Endodermal cell (in vitro differentiated cells): ENCODE measurements around the gene DTD1. TPM values are rescaled to one million over a fixed set of nuclear protein-coding genes. Genes with fewer than 3 reads are reported as not detected.

ENCODE experiments used
- DNase-seq: peaks from one replicate; pipeline ENCODE4 v3.0.0-alpha.2; 2017
- H3K27ac ChIP-seq: 2 replicates; pipeline ENCODE4 v1.5.1; 2013; ENCODE audit warnings: mild to moderate bottlenecking, low read depth, low read length, moderate library complexity
- H3K27me3 ChIP-seq: 2 replicates; pipeline ENCODE4 v1.6.1; 2013; ENCODE audit warnings: mild to moderate bottlenecking, low read length, moderate library complexity; ENCODE audit not compliant: insufficient read depth, control insufficient read depth, poor library complexity, severe bottlenecking
- H3K36me3 ChIP-seq: 2 replicates; pipeline ENCODE4 v1.7.0; 2013; ENCODE audit warnings: mild to moderate bottlenecking, low read length, moderate library complexity; ENCODE audit not compliant: control insufficient read depth, insufficient read depth
- H3K4me1 ChIP-seq: one replicate; pipeline ENCODE4 v1.7.0; 2013; ENCODE audit warnings: low read length; ENCODE audit not compliant: control insufficient read depth, insufficient read depth
- H3K4me3 ChIP-seq: 2 replicates; pipeline ENCODE4 v1.5.1; 2013; ENCODE audit warnings: mild to moderate bottlenecking, low read length, moderate library complexity
- H3K9ac ChIP-seq: 2 replicates; pipeline ENCODE4 v1.6.1; 2013; ENCODE audit warnings: mild to moderate bottlenecking, low read length, moderate library complexity; ENCODE audit not compliant: poor library complexity, severe bottlenecking; ENCODE audit errors: extremely low read depth
- H3K9me3 ChIP-seq: 2 replicates; pipeline ENCODE4 v1.6.1; 2013; ENCODE audit warnings: mild to moderate bottlenecking, low read length, moderate library complexity; ENCODE audit not compliant: control insufficient read depth
- H3K27ac Mint-ChIP-seq: 2 replicates; pipeline ENCODE4 v1.8.0; 2020; ENCODE audit warnings: mixed read lengths
- H3K27me3 Mint-ChIP-seq: 2 replicates; pipeline ENCODE4 v1.8.0; 2021; ENCODE audit warnings: mild to moderate bottlenecking, mixed read lengths; ENCODE audit not compliant: insufficient read depth
- H3K36me3 Mint-ChIP-seq: 2 replicates; pipeline ENCODE4 v1.8.0; 2020; ENCODE audit warnings: low read depth, mixed read lengths
- H3K4me1 Mint-ChIP-seq: 2 replicates; pipeline ENCODE4 v1.8.0; 2020; ENCODE audit warnings: mixed read lengths
- H3K4me3 Mint-ChIP-seq: 2 replicates; pipeline ENCODE4 v1.8.0; 2020; ENCODE audit warnings: mild to moderate bottlenecking, moderate library complexity, mixed read lengths
- H3K9me3 Mint-ChIP-seq: 2 replicates; pipeline ENCODE4 v1.8.0; 2020; ENCODE audit warnings: mild to moderate bottlenecking, mixed read lengths
- WGBS, 2 experiments: methylation state at CpG; one replicate each; pipeline versions ENCODE4 v1.1.5 to v1.1.7; 2013; ENCODE audit warnings: missing lambda C conversion rate in 2 of 2, mixed read lengths in 1 of 2; ENCODE audit not compliant: insufficient coverage in 1 of 2, insufficient read length in 1 of 2; 5-methylcytosine and 5-hydroxymethylcytosine counted together
- total RNA-seq, 2 donors: library from RNA; stranded (reverse); fragmentation: NEBNext Ultra II Directional in 1 of 2; extraction: Animal tissue kit (Norgen Biotek cat#: 25700) in 1 of 2; gene quantifications; 2 replicates in 1 of 2; 3 replicates in 1 of 2; pipeline ENCODE4 v1.2.1, GENCODE V29; 2021
- TF ChIP-seq, protein P1 (sequence below): fragments of 200-600 bp; sonication (generic); conservative IDR thresholded peaks from 2 replicates; pipeline ENCODE4 v1.5.0; 2021; ENCODE audit warnings: antibody characterized with exemption, mild to moderate bottlenecking

DTD1 gene
- total RNA-seq, 2 donors from 2014 or later = 34.2 to 44.0 TPM

DNA sequence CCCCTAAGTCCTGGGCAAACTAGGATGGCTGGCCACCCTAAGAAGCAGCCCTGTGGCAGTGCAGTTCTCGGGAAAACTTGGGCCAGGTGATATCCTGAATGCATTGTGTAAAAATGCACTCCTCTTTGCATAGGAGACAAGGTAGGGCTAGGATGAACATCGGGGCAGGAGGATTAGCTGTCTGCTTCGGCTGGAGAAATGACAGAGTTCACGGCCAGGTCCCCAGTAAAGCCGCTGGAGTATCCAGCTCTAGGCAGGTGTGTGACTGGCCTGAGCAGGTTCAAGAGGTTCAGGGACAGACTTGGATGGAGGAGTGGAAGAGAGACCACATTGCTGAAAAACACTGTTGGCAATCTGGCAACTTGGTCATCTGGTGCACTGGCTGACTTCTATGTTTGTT lies 26.4 kb downstream of the DTD1 start:
- Mint-ChIP-seq H3K27ac (peak overlapping the region; percentile 19), H3K4me1 (no peaks in the 10 kb centered on the region), H3K4me3 (no peak overlapping the region), H3K27me3 (no peaks in the 10 kb centered on the region), H3K36me3 (peaks cover 13% of the 10 kb centered on the region), H3K9me3 (no peaks in the 10 kb centered on the region)
- H3K4me3 ChIP-seq = no peak overlapping the region
- H3K27ac ChIP-seq = no peak overlapping the region
- H3K9ac ChIP-seq = no peak overlapping the region
- no peaks in the 10 kb centered on the region for H3K36me3 ChIP-seq
- H3K27me3 ChIP-seq = no peaks in the 10 kb centered on the region
- no peaks in the 10 kb centered on the region for H3K9me3 ChIP-seq
- no peaks in the 10 kb centered on the region for H3K4me1 ChIP-seq
- 94 to 100% methylated on average over 3 to 5 of the region's 5 CpGs for WGBS, 2 experiments
- no peak for DNase-seq
- TF ChIP-seq, protein P1, sequence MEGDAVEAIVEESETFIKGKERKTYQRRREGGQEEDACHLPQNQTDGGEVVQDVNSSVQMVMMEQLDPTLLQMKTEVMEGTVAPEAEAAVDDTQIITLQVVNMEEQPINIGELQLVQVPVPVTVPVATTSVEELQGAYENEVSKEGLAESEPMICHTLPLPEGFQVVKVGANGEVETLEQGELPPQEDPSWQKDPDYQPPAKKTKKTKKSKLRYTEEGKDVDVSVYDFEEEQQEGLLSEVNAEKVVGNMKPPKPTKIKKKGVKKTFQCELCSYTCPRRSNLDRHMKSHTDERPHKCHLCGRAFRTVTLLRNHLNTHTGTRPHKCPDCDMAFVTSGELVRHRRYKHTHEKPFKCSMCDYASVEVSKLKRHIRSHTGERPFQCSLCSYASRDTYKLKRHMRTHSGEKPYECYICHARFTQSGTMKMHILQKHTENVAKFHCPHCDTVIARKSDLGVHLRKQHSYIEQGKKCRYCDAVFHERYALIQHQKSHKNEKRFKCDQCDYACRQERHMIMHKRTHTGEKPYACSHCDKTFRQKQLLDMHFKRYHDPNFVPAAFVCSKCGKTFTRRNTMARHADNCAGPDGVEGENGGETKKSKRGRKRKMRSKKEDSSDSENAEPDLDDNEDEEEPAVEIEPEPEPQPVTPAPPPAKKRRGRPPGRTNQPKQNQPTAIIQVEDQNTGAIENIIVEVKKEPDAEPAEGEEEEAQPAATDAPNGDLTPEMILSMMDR = no peak

DNA sequence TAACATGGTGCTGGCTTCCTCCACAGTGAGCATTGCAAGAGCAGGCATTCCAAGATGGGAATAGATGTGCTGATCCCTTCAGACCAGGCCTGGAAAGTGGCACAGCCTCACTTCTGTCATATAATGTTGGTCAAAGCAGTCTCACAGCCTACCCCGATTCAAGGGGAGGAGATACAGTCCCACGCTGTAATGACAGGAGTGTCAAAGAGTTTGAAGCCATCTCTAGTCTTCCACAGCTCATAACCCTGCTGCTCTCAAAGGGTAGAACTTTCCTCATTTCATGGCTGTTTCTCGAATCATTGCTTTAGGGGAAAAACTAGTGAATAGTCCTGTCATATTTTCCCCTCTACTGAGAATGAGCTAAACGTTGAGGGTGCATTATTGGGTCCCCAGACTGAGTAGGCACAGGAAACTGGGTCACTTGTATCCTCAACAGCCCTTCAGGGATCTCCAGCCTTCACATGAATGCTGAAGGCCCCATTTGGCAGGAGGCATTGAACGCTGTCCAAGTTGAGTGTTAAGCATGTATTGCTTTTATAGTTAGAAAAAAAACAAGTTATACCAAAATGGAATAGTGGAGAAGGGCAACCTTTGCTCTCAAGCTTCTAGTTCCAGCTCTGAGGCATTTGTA lies 27.3 kb downstream of the DTD1 start:
- no peaks in the 10 kb centered on the region for H3K27me3 Mint-ChIP-seq
- TF ChIP-seq, protein P1 = no peak
- no peaks in the 10 kb centered on the region for H3K36me3 ChIP-seq
- no peak overlapping the region for H3K27ac ChIP-seq
- no peaks in the 10 kb centered on the region for H3K4me1 ChIP-seq
- H3K4me3 ChIP-seq = no peak overlapping the region
- no peaks in the 10 kb centered on the region for H3K27me3 ChIP-seq
- H3K4me3 Mint-ChIP-seq = no peak overlapping the region
- H3K9me3 Mint-ChIP-seq = no peaks in the 10 kb centered on the region
- H3K36me3 Mint-ChIP-seq = peaks cover 13% of the 10 kb centered on the region
- WGBS, 2 experiments = 63 to 70% methylated on average over 3 to 5 of the region's 5 CpGs
- no peak for DNase-seq
- no peaks in the 10 kb centered on the region for H3K9me3 ChIP-seq
- no peak overlapping the region for H3K9ac ChIP-seq
- H3K4me1 Mint-ChIP-seq = no peaks in the 10 kb centered on the region
- no peak overlapping the region for H3K27ac Mint-ChIP-seq

DNA sequence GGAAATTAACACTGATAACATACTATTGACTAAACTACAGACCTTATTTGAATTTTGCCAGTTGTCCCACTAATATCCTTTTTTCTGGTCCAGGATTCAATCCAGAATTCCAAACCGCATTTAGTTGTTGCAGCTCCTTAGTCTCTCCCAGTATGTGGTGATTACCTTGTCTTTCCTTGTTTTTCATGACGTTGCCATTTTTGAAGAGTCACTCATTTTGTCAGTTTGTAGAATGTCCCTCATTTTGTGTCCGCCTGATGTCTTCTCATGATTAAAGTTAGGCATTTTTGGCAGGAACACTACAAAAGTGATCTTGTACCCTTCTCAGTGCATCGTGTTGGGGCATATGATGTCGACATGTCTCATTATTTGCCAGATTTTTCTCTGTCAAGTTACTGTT lies 33.1 kb downstream of the DTD1 start:
- no peak for DNase-seq
- no peak overlapping the region for H3K4me3 ChIP-seq
- H3K36me3 Mint-ChIP-seq = peaks cover 7% of the 10 kb centered on the region
- H3K9me3 ChIP-seq = no peaks in the 10 kb centered on the region
- no peaks in the 10 kb centered on the region for H3K27me3 ChIP-seq
- 94 to 95% methylated on average over 4 to 5 of the region's 5 CpGs for WGBS, 2 experiments
- TF ChIP-seq, protein P1 = no peak
- H3K27ac Mint-ChIP-seq = no peak overlapping the region
- H3K9ac ChIP-seq = no peak overlapping the region
- H3K27ac ChIP-seq = no peak overlapping the region
- H3K4me1 Mint-ChIP-seq = no peaks in the 10 kb centered on the region
- H3K9me3 Mint-ChIP-seq = no peaks in the 10 kb centered on the region
- H3K36me3 ChIP-seq = no peaks in the 10 kb centered on the region
- no peak overlapping the region for H3K4me3 Mint-ChIP-seq
- no peaks in the 10 kb centered on the region for H3K4me1 ChIP-seq
- no peaks in the 10 kb centered on the region for H3K27me3 Mint-ChIP-seq
